Stimulated activated CD4-positive, alpha-beta T cell treated with anti-CD3 and anti-CD28 coated beads, Interleukin-1b, Interleukin-23, amount 100 ng/mL, for 1 hour (primary cell): ENCODE measurements around the gene ASXL2.

Experiments
- DNase-seq, 2 donors: peaks; one replicate each; pipeline ENCODE4 v3.0.0-alpha.2; 2020; ENCODE audit warnings: low read depth in 2 of 2

ASXL2 gene

DNA sequence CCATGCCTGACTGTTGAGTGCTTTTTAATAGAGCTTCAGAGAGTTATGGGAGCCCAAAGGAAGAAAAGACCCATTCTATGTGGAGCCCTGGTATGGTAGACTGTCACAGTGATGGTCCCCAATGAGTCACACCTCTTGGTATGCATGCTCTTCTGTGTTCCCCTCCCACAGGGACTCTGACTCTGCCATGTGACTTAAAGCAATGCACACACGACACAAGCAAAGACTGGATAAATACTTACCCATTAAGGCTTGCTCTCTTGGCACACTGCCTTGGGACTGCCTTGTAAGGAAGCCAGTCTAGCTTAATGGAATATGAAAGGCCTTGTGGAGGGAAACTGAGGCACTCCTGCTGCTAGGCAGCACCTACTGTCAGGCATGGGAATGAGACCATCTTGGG is 188.2 kb downstream of the ASXL2 start:
- no peak for DNase-seq

DNA sequence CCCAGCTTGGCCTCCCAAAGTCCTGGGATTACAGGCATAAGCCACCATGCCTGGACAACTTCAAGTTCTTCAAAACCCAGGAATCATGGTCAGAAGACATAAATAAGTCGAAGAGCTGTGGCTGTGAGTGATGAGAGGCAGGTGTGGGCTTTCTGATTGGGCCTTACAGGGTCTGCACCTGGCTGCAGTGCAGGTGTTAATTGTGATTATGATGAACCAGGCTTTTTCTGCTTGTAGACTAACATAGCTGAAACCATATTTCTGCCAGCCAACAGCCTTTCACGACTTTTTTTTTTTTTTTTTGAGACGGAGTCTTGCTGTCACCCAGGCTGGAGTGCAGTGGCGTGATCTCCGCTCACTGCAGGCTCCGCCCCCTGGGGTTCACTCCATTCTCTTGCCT is 190.1 kb downstream of the ASXL2 start:
- no peak for DNase-seq

DNA sequence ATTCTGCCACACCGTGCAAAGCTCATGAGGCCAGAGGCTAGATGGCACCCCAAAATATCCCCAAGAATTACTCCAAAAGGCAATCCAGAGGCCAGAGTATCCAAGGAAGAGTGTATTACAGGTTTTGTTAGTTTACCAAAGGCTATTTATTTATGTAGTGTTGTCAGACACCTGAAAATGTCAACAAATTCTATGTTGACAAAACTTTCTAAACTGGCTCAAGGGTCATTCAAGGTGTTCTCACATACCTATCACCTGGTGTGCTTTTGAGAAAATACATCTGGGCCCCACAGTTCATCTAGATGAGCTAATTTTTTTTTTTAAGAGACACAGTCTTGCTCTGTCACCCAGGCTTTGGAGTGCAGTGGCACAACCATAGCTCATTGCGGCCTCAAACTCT is 192.5 kb downstream of the ASXL2 start:
- DNase-seq, result no peak

DNA sequence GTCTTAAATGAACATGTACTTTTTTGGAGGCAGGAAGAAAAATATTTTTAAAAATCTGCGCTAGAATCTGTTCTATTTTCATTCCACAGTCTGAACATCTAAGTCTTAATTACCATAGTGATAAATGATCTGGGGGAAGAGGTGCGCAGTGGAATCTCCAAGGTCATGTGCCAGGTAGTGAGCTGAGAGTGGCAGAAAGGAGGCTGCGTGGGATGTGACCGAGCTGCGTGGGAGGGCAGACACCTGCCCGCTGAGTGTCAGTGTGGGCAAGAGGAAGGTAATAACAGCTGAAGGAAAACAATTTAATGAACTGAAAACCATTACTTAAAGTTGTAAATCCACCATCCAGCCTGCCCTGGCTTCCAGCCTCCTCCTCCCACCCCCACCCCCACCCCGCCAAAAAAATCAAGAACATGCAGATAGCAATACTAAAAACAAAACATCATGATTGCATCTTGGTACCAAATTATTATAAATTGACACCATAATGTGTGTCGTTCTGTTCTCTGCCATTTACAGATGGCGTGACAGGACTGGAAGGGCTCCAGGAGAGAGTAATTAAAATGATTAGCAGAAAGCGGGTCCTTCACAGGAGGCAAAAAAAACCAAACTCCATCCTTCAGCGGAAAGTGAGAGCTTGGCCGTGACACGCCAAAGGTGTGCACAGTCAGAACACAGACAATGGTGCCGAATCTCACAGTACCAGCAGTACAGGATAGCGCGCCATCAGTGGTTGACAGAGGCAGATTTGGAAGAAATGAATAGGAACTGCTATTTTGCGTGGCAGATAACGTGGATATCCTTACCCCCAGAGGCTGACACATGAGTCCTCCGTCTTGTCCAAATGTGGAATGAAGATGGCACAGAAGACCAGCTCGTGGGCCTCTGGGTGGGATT is 193.5 kb downstream of the ASXL2 start:
- DNase-seq, result no peak
